ENCODE data around the gene DCST1. TPM values are rescaled to one million over a fixed set of nuclear protein-coding genes. Genes with fewer than 3 reads are reported as not detected.

Gene DCST1
- polyA plus RNA-seq, 2 of the 4 experiments (the other 2 are of a cell fraction) = 0.06 TPM; not detected in 1

DNA sequence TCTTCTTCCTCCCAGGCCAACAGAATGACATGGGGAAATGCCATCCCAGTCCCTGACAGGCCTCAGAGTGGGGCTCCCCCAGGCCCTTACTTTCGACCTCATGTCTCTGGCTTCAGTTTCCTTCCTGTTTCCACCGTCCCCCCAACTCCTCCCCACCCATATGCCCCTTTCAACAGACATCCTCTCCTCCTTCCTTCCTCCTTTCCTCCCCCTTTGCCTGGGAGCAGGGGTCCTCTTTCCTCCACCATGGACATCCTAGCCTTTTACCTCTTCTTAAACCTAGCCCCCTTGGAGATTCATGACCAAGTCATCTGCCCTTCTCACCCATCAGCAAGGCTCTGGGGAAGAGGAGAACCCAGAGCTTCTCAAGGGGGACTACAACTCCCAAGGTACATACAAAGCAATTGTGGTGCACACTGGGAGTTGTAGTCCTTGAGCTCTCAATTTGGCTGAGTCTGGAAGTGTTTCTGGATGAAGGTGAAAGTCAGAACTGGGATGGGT lies 27.0 kb upstream of the DCST1 start (continued):
- TF ChIP-seq HEYL (CRISPR knock-in tag; IDR thresholded peaks at IDR 0.05) (no peak), NFE2L2 (conservative IDR thresholded peaks at IDR 0.05; ENCODE audit: low read length) (no peak), FOSB (CRISPR knock-in tag; IDR thresholded peaks at IDR 0.05) (no peak), GATA3 (IDR thresholded peaks at IDR 0.05; ENCODE audit: borderline replicate concordance) (no peak), EP300 (IDR thresholded peaks at IDR 0.05) (no peak)
- TF ChIP-seq, protein P1, sequence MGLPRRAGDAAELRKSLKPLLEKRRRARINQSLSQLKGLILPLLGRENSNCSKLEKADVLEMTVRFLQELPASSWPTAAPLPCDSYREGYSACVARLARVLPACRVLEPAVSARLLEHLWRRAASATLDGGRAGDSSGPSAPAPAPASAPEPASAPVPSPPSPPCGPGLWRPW (IDR thresholded peaks at IDR 0.05) = no peak

DNA sequence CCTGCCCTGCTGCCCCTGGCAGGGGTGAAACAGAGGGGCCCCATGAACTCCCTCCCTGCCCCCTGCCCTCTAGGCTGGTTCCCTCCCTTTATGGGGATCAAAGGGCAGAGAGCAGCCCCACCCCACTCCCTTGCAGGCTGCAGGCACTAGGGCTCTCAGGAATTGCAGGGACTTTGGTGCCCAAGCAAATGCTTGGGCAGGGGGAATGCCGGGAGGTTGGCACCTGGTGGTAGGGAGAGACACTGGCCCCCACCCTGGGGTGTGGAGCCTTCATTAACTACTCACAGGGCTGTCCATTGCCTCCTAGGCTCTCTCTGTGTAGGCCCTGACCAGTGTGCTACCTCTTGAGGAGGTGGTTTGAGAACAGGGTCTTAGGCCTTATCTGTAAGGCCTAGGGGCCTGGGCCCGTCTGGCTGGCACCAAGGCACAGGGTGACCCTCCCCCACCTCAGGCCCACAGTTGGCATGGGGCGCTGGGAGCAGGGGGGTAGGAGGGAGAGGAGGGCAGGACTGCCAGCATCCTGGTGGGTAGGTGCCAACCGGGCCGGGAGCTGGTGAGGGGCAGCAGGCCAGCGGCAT lies 26.3 kb upstream of the DCST1 start:
- DNase-seq (ENCODE audit: low read depth in 1 of 2, low spot score in 1 of 2) (no peak), ATAC-seq (no peak), FAIRE-seq (no peak)
- H3K9me3 ChIP-seq = no peaks in the 10 kb centered on the region
- TF ChIP-seq RCOR1 (IDR thresholded peaks at IDR 0.05; ENCODE audit: low read depth, low read length) = no peak
- no peak for TF ChIP-seq KDM5A (IDR thresholded peaks at IDR 0.05)
- no peak for TF ChIP-seq ZNF302 (CRISPR knock-in tag; IDR thresholded peaks at IDR 0.05)
- no peak for TF ChIP-seq CBX8 (IDR thresholded peaks at IDR 0.05)
- TF ChIP-seq POLR2A (IDR thresholded peaks at IDR 0.05; ENCODE audit: low read length) = no peak
- no peak for TF ChIP-seq RAD21 (conservative IDR thresholded peaks at IDR 0.05 in 1 of 2, IDR thresholded peaks at IDR 0.05 in 1 of 2)
- no peak for TF ChIP-seq ZC3H11A (IDR thresholded peaks at IDR 0.05)
- no peak for TF ChIP-seq CHD4 (IDR thresholded peaks at IDR 0.05; ENCODE audit: borderline replicate concordance)
- TF ChIP-seq HOXB5 (CRISPR knock-in tag; IDR thresholded peaks at IDR 0.05) = no peak
- TF ChIP-seq, protein P2, sequence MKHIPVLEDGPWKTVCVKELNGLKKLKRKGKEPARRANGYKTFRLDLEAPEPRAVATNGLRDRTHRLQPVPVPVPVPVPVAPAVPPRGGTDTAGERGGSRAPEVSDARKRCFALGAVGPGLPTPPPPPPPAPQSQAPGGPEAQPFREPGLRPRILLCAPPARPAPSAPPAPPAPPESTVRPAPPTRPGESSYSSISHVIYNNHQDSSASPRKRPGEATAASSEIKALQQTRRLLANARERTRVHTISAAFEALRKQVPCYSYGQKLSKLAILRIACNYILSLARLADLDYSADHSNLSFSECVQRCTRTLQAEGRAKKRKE (CRISPR knock-in tag; IDR thresholded peaks at IDR 0.05; ENCODE audit: low read depth) = no peak
- ChIA-PET POLR2A (interaction anchor here (1.0 kb wide), 1 partner anchor 8 kb away, joined by 3 read pairs; no protein-coding TSS in a partner anchor), CTCF (interaction anchor here (1.0 to 1.9 kb wide), 2 partner anchors 84 to 160 kb away, joined by 3 to 4 read pairs; no protein-coding TSS in a partner anchor)
- no peak overlapping the region for H3K4me3 ChIP-seq
- H3K27ac ChIP-seq = peak overlapping the region; percentile 98 to 100
- peaks cover 81% of the 10 kb centered on the region for H3K4me1 ChIP-seq
- H3K4me2 ChIP-seq = peak overlapping the region; percentile 88
- 76% methylated on average over 4 of the region's 6 CpGs for WGBS (ENCODE audit: missing lambda C conversion rate)

DNA sequence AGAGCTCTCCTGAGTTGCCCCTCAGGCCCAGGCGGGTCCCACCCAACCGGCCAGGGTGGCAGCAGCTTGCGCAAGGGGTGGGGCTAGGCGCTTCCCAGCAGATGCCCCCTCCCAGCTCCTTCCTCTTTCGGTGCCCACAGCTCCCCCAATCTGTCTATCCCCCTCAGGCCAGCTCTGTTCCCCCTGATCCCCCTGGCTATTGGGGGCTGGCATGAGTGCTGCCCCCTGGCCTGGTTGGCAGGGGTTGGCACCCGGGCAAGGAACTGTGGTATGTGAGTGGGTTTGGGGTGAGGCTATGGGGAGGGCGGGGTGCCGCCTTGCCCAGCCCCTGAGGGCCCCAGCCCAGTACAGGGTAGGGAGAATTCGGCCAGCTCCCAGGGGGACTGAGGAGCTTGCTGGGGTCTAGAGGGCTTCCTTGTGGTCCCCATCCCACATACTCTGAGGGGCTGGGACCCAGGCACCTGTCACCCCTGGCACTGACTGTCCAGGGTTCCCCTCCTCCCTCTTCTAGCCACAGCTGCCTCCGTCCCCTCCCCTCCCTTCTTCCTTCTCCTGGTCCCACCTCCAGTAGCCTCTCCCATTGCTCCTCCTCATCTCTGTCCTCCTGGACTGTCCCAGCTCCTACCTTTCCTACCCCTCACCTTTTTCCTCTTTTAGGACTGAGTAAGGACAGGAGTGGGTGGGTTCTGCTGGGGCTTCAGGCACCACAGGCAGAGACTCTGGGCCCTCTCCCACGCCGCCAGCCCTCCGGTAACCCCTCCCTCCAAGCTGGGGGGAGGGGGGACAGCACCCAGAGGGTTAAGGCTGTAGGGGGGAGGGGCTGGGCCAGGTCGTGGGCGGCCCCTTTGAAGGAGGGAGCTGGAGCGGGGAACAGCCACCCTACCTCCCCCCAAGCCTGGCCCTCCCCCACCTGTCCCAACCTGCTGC lies 25.3 kb upstream of the DCST1 start:
- peak overlapping the region; percentile 98 to 100 for H3K27ac ChIP-seq

More for the DNA sequence above, 25.3 kb upstream of the DCST1 start:
- TF ChIP-seq GATA3 (IDR thresholded peaks at IDR 0.05; ENCODE audit: borderline replicate concordance) = no peak
- TF ChIP-seq, protein P3, sequence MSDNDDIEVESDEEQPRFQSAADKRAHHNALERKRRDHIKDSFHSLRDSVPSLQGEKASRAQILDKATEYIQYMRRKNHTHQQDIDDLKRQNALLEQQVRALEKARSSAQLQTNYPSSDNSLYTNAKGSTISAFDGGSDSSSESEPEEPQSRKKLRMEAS (IDR thresholded peaks at IDR 0.05) = no peak
- no peak for TF ChIP-seq JUNB (IDR thresholded peaks at IDR 0.05)
- peak in 1 of 2 experiments; percentile 25; a peak in 1 of 4 replicates for TF ChIP-seq CEBPB (IDR thresholded peaks at IDR 0.05)
- TF ChIP-seq, protein P4, sequence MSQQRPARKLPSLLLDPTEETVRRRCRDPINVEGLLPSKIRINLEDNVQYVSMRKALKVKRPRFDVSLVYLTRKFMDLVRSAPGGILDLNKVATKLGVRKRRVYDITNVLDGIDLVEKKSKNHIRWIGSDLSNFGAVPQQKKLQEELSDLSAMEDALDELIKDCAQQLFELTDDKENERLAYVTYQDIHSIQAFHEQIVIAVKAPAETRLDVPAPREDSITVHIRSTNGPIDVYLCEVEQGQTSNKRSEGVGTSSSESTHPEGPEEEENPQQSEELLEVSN (IDR thresholded peaks at IDR 0.05; ENCODE audit: borderline replicate concordance, low read depth) = no peak
- WGBS (ENCODE audit: missing lambda C conversion rate) = 77% methylated on average over 8 of the region's 16 CpGs
- DNase-seq (ENCODE audit: low read depth in 1 of 2, low spot score in 1 of 2) (no peak), ATAC-seq (no peak), FAIRE-seq (no peak)
- no peaks in the 10 kb centered on the region for H3K9me3 ChIP-seq
- ChIA-PET CTCF (no interaction called here), POLR2A (no interaction called here)
- H3K4me3 ChIP-seq = no peak overlapping the region
- H3K4me2 ChIP-seq = peak overlapping the region; percentile 88
- H3K4me1 ChIP-seq = peaks cover 91% of the 10 kb centered on the region

All from A549 (cell line).